GM03348 (cell line): ENCODE results near the gene LAMA2.

Source experiments
- DNase-seq: peaks from one replicate; pipeline ENCODE4 v3.0.0; 2012; ENCODE audit warnings: low spot score

The LAMA2 gene

DNA sequence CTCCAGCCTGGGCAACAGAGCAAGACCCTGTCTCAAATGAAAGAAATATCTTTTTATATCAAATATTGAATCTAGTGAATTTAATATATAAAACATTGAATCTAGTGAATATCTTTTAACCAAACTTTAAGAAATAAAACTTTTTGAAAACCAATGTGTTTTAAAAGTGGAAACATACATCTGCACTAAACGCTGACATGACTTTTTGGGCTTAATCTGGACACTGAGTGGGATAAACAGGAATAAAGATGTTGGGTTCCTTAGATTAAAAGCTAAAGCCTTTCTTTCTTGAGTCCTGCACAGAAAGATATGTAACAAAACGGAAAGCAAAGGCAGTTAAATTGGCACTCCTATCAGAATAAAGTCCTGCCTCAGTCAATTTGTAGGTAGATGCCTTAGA, 636.8 kb downstream of the LAMA2 start:
- DNase-seq = no peak

DNA sequence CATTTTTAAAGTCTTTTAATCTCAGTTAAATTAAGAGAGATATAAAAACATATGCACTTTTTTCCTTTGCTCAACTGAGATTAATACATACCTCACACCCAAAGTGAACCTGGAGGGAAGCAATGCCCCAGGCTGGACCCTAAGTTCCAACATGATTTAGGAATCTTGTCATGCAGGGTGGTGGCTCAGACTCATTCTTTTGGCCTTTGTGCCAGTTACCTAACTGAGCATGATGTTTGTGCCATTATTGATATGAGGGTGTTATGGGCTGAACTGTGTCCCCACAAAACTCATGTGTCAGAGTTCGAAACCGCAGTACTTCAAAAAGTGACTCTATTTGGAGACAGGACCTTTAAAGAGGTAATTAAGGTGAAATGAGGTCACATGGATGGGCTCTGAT, 639.0 kb downstream of the LAMA2 start:
- DNase-seq = no peak

DNA sequence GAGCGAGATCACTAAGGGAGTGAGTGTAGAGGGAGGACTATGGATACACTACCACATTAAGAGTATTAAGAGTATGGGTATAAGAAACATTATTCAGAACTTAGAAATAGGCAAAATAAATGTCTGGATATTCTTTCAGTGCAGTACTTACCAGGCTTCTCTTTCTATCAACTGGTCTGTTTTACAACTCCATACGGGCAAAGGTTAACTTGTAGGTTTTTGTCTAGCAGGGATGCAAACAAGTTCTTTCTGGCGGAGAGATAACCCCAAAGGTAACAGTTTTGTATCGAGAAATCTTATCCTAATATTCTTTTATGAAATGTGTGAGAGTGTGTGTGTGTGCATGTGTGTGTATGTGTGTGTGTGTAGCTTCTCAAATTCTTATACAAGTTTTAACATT, 640.9 kb downstream of the LAMA2 start:
- DNase-seq = no peak

DNA sequence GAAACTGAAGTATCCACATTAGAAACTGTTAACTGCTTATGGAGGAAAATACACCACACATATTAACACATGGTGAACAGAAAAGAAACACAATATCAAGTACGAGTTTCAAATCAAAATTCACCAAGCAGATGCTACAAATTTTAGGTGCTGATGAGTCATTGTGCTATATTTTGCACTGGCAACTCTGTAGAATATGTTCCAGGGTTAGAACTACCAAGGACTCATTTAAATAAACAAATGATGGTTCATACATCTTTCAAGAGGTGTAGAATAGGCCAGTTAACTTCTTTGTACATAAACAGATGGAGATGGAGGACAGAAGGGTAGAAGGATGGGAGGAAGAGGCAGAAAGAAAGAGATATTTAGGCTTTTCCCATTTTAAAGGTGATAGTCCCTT, 642.1 kb downstream of the LAMA2 start:
- peak; percentile 18 for DNase-seq

DNA sequence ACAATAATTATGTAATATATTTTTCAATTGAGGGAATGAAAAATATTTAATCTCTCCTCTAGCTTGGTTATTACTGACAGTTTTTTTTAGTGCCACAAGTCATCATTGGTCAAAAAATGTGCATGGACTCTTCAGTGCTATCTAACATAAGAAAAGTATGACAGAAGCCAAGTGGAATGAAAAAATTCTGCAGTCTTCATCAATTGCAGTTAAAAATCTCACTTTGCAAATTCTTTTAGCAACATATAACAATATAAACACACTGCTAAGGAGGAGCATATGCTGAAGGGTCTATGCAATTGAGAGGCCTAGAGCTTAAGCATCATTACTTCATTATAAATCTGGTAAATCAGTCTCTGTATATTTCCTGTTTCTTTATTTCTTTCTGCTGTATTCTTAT, 652.0 kb downstream of the LAMA2 start:
- no peak for DNase-seq

DNA sequence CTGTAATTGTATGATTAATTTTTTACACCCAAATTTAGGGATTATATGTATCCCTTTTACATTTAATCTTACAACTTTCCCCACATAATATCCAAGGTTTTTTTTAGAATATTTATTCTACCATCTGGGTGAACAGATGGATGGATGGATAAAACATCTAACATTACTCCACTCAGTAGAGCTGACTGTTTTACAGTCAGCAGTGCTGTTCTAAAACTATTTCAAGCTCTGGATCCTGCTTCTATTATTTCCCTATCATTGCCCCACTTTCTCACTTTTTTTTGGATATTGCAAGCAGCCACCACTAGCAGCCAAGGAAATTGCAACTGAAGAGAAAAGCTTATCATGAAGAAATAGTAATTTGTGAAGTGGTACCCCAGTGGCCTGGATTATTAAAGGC, 653.3 kb downstream of the LAMA2 start:
- DNase-seq = no peak

DNA sequence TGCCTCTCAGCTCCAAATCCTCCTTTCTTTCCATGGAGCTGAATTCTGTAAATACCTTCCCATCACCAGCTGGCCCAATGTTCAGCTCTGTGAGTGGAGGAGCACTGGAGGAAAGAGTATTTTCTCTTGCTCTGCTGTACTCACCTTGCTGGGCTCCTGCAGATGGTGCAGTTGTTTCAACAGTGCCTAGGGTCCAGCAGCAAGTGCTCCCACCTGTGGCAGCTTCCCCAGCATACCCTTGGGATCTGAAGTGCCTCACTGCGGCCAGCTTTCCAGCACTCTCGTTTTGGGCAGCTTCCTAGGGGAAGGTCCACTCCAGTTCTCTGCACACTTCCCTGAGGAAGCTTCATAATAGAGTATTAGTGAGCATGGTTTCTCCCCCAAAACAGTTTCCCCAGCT, 656.1 kb downstream of the LAMA2 start:
- DNase-seq = no peak

DNA sequence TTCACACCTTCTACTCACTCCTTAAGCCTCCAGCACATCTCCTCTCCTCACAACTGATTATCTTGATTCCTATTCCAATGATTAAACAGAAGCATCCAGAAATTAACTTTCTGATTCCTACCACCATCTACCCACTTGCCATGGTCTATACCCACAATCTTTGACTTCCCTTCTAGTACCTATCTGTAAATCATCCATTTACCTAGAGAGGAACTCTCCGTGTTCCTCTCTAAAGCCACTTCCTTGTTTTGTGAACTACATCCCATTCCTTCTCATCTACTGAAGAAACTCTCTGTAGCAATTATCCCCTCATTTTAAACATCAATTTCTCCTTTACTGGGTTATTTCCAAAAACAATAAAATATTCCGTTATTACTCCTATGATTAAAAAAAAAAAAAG, 659.8 kb downstream of the LAMA2 start:
- no peak for DNase-seq

DNA sequence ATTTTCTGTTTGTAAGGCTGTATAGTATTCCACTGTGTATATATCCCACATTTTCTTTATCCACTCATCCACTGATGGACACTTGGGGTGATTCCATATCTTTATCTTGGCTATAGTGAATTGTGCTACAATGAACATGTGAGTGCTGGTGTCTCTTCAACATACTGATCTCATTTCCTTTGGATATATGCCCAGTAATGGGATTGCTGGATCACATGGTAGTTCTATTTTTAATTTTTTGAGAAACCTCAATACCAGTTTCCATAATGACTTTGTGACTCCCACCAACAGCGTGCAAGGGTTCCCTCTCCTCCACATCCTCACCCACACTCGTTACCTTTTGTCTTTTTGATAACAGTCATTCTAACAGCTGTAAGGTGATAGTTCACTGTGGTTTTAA, 661.0 kb downstream of the LAMA2 start:
- DNase-seq = no peak

DNA sequence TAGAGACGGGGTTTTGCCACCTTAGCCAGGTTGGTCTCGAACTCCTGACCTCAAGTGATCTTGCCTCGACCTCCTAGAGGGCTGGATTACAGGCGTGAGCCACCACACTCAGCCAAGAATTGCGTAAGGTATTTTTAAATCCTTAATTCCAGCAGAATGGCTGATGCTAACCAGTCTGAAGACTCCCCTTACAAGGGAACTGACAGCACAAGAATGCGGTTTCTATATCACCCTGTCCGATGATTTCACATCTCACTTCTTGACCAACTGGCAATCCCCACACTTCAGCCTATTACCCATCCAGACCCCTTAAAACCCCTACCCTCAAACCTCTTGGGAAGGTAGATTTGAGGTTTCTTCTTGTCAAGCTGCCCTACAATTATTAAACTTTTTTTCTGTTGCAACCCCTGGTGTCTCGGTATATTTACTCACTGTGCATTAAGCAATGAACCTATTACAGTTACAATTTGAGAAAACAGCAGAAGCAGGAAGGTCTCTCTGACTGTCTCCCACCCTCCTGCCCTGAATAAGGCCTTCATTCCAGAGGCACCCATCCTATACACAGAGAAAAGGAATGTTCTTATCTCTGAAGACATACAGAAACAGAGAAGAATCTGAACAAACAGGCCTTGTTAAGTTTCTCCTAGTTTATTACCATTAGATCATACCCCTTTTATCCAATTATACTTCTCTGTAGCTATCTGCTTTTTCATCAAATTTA, 662.1 kb downstream of the LAMA2 start:
- no peak for DNase-seq

DNA sequence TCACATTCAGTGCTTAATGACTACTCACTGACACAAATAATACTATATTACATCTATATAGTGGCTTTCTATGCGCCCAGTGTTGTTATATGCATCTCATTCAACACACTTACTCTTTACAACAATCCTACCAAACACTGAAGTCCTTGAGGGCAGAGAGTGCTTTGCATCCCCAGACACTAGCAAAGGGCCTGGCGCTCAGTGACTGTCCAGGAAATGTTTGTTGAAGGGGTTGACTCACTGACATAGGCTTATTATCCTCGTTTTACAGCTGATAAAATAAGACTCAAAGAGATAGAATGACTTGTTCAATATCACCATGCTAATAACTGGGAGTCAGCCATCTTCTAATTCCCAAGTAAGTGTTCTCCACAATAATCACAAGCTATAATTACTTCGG, 663.8 kb downstream of the LAMA2 start:
- no peak for DNase-seq

DNA sequence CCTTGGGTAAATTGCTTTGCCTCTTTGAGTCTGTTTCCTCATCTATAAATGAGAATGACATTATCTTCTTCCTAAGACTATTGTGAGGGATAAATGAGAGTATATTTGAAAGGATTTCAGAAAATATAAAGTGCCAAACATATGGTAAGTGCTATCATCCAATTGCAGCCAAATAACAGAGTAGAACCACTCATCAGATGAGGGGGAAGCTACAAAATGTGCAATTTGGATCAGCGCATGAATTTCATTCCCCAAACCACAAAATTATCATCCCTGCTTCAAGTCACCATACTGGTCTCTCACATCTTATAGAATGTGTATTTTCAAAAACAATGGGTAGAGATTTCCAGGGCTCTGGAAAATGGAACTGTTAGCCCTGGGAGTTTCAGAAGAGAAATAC, 668.5 kb downstream of the LAMA2 start:
- no peak for DNase-seq

DNA sequence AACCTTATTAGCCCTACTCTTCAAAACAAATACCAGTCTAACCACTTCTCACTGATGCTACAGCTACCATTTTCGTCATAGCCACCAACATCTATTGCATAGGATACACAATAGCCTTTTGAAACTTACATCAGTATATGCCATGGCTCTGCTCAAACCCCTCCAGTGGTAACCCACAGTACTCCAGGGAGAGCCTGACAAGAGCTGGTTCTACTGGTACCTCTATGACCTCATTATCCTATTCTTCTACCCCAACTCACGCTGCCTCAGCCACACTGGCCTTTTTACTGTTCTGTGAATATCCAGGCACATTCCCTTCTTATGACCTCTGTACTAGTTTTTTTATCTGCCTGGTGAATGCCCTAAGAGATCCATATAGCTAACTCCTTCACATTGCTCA, 669.5 kb downstream of the LAMA2 start:
- DNase-seq = no peak

DNA sequence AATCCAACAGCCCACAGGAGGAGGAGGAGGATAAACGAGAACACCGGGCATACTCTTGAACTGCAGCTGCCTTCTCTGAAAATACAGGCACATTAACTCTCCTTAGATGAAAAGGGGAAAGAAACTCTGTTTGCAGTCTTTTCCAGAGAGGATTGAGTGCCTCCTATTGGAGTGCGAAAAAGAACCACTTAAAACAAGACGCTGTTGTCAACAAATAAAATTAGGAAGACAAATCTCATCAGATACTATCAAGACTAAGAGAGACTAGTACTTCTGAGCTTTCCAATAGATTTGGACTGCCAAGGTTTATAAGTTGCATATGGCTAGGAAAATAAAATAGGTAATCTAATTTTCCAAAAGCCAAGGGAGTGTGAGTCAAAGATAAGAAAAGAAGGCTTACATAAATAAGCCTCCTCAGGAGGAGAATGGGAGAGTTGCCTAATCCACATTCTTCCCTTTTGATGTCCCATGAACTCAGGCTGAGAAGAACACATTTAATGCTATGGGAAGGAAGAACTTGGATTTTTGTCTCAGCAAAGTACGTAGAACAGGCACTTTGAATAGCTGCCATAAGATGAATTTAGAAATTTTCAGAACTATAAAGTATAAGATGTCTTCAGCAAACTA, 672.4 kb downstream of the LAMA2 start:
- DNase-seq = no peak

DNA sequence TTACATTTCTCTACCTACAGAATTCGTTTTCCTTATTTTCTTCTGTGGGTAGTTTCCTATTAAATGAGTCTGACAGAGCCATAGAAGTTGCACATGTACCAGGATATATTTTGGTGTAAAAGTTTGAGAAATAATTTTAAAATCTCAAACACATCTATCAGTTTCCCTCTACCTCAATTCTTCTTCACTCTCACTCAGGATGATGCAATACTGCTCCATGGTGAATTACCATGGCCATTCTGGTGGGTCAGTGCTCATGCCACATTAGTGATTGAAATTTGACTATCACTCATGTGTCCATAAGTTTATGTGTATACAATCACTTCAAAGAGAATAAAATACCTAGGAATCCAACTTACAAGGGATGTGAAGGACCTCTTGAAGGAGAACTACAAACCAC, 675.3 kb downstream of the LAMA2 start:
- no peak for DNase-seq

DNA sequence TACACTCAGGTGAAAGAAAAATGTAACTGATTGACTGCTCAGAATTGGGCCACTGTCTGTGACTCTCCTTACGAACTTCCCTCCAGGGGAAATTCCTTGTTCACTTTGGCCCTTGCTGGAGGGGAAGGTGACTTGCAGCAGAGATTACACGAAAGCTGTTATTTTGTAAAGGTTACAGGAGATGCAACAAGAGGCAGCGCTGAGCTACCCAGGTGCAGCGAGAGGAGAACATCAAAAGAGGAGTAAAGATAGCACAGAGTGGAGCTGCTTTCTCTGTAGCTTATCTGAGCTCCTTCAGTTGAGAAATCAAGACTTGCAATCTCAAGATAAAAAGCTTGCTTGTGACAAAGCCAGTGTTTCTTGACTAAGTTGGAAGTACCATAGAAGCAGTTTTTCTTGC, 682.4 kb downstream of the LAMA2 start:
- DNase-seq = no peak

DNA sequence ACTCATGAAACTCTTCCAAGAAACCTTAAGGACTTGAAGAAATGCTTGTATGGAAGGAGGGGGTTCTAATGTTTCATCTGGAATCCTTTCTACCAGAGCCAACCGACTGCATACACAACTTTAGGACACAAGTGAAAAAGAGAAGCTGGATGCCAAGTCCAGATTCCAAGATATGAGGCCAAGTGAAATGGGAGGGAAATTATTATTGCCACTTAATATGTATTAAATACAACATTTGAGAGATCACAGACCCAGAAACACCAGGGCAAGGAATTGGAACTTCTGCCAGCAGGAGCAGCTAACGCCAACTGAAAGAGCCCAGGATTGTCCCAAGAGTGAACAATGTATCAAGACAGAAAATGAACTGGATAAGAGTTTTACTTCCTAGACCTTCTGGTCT, 682.9 kb downstream of the LAMA2 start:
- DNase-seq = no peak
